Kidney (tissue), 14 donors: Measurements from ENCODE around the gene BRD3OS. TPM values are rescaled to one million over a fixed set of nuclear protein-coding genes. Genes with fewer than 3 reads are reported as not detected.

ENCODE experiments used
- DNase-seq, 5 donors: peaks; one replicate each; pipeline ENCODE4 v3.0.0-alpha.2; 2013 to 2020
- FAIRE-seq: peaks from 2 replicates; lab custom pipeline; 2012; peaks lifted over from hg19 to GRCh38; lab: Jason Lieb, UNC
- H3K27ac ChIP-seq, 2 donors: one replicate each; pipeline ENCODE4 v1.7.0; 2013; ENCODE audit warnings: low read depth in 2 of 2, low read length in 2 of 2, inconsistent platforms in 1 of 2
- H3K27me3 ChIP-seq: one replicate; pipeline ENCODE4 v1.7.1; 2013; ENCODE audit warnings: low read length, inconsistent platforms; ENCODE audit not compliant: control insufficient read depth, insufficient read depth
- H3K36me3 ChIP-seq, 3 donors: one replicate each; pipeline versions ENCODE4 v1.7.0 to v1.7.1; 2013; ENCODE audit warnings: low read length in 3 of 3, control low read depth in 1 of 3, inconsistent platforms in 1 of 3; ENCODE audit not compliant: insufficient read depth in 3 of 3, control insufficient read depth in 2 of 3
- H3K4me1 ChIP-seq, 3 donors: one replicate each; pipeline versions ENCODE4 v1.7.0 to v1.7.1; 2013; ENCODE audit warnings: low read length in 3 of 3, inconsistent platforms in 1 of 3, low read depth in 1 of 3; ENCODE audit not compliant: control insufficient read depth in 2 of 3, insufficient read depth in 2 of 3
- H3K4me3 ChIP-seq, 3 donors: one replicate each; pipeline versions ENCODE4 v1.7.0 to v1.8.1; 2013; ENCODE audit warnings: low read length in 3 of 3, control low read depth in 1 of 3, inconsistent platforms in 1 of 3
- H3K9ac ChIP-seq, 3 donors: one replicate each; pipeline versions ENCODE4 v1.7.0 to v1.7.1; 2013; ENCODE audit warnings: low read length in 3 of 3, control low read depth in 1 of 3, inconsistent platforms in 1 of 3
- H3K9me3 ChIP-seq, 3 donors: one replicate each; pipeline versions ENCODE4 v1.7.0 to v1.7.1; 2013; ENCODE audit warnings: low read length in 3 of 3, control low read depth in 1 of 3, inconsistent platforms in 1 of 3; ENCODE audit not compliant: control insufficient read depth in 2 of 3, insufficient read depth in 1 of 3
- CTCF ChIP-seq: IDR thresholded peaks from 3 replicates; pipeline ENCODE4 v1.5.1; 2012; ENCODE audit warnings: mild to moderate bottlenecking, moderate library complexity, borderline replicate concordance; ENCODE audit not compliant: insufficient read depth; ENCODE audit errors: extremely low read depth
- intact Hi-C: fragments of 100-400 bp; cut with DNase I; formaldehyde crosslinking; loops from one replicate; pipeline ENCODE4 v1.11.1; 2022
- polyA plus RNA-seq: library from polyadenylated mRNA; stranded (reverse); fragments of 350-450 nt; fragmentation: Illumina TruSeq; extraction: RNeasy Lipid Tissue Mini Kit (QIAGEN cat#74804); gene quantifications from one replicate; pipeline ENCODE4 v1.2.3, GENCODE V29; 2014; ENCODE audit warnings: low read depth, low replicate concordance; ENCODE audit not compliant: insufficient read depth
- total RNA-seq: library from RNA; stranded (reverse); fragmentation: NEBNext Ultra II Directional; extraction: Animal tissue kit (Norgen Biotek cat#: 25700); gene quantifications from one replicate; pipeline ENCODE4 v1.2.1, GENCODE V29; 2021
- donor health status: control.
- donor health status: control.
- donor health status: control.
- donor health status: control.
- donor health status: control.
- donor health status: DM: yes; HTN: yes; CAD: no.
- donor health status: Normal renal cell carcinoma (clear cell type).

Gene BRD3OS
- total and polyA plus RNA-seq, 2 donors from 2014 or later: 16.5 to 24.4 TPM

DNA sequence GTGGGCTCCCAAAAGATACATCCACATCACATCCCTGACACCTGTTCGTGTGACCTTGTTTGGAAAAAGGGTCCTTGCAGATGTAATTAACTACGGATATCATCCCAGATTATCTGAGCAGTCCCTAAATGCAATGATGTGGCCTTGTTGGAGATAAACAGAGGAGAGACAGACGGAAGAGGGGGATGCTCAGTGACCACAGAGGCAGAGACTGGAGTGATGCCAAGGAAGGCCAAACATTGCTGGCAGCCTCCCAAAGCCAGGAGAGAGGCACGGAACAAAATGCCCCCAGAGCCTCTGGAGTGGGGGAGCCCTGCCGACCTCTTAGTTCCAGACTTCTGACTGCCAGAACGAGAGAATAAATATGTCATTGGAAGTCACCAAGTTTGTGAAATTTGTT lies 18.1 kb upstream of the BRD3OS start:
- intact Hi-C loops: no loop called here
- Histone ChIP-seq H3K9ac (no peak overlapping the region), H3K27ac (no peak overlapping the region), H3K36me3 (no peaks in the 10 kb centered on the region), H3K4me1 (peaks cover 0 to 2% (median 0%) of the 10 kb centered on the region in 3 donors), H3K4me3 (no peak overlapping the region), H3K27me3 (no peaks in the 10 kb centered on the region), H3K9me3 (no peaks in the 10 kb centered on the region)
- peak in 1 of 5 donors; percentile 22 for DNase-seq
- no peak for TF ChIP-seq CTCF
- no peak for FAIRE-seq

DNA sequence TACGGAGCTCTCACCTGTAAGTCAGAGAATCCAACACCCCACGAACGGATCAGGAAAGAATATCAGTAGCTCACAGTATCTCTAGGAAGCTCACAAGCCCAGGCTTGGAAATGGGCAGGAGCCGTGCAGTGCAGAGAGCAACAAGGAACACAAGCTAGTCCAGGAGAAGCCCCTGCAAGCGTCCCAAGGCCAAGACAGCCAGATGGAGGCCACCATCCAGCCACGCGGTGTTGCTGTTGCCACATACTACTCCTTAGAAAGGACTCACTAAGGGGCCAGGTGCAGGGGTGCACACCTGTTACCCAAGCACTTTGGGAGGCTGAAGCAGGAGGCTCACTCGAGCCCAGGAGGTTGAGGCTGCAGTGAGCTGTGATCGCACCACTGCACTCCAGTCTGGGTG lies 17.7 kb upstream of the BRD3OS start:
- peak in 1 of 5 donors; percentile 32 for DNase-seq
- no peak overlapping the region for H3K4me3 ChIP-seq
- no peaks in the 10 kb centered on the region for H3K9me3 ChIP-seq
- H3K27ac ChIP-seq: no peak overlapping the region
- no peak for TF ChIP-seq CTCF
- no peak overlapping the region for H3K9ac ChIP-seq
- FAIRE-seq: no peak
- H3K4me1 ChIP-seq: peaks cover 0 to 2% (median 0%) of the 10 kb centered on the region in 3 donors
- no peaks in the 10 kb centered on the region for H3K27me3 ChIP-seq
- intact Hi-C loops: no loop called here
- H3K36me3 ChIP-seq: no peaks in the 10 kb centered on the region

- no peaks in the 10 kb centered on the region for H3K9me3 ChIP-seq
- DNase-seq (peak in 1 of 5 donors; percentile 51), FAIRE-seq (no peak)
- no peak overlapping the region for H3K27ac ChIP-seq
- no peaks in the 10 kb centered on the region for H3K27me3 ChIP-seq
- intact Hi-C loops: no loop called here
- no peak overlapping the region for H3K9ac ChIP-seq
- H3K4me1 ChIP-seq: peaks cover 0 to 2% (median 0%) of the 10 kb centered on the region in 3 donors
- H3K36me3 ChIP-seq: no peaks in the 10 kb centered on the region
- no peak overlapping the region for H3K4me3 ChIP-seq
- no peak for TF ChIP-seq CTCF
Observed at GRCh38 chr9:134010310-134011173, 14.7 kb upstream of the BRD3OS start.
